HG03565 (cell line): ENCODE data around the gene TMEM17.

Experiments used
- ATAC-seq: cut with Tn5 transposase; IDR thresholded peaks from one replicate; pipeline ENCODE4 v1.9.1; 2021; ENCODE audit warnings: mild to moderate bottlenecking, moderate library complexity; ENCODE audit not compliant: unreplicated experiment

The TMEM17 gene

GRCh38 chr2:62458206-62458641 is 47.8 kb downstream of the TMEM17 start:
- ATAC-seq = no peak

GRCh38 chr2:62457556-62457955 is 48.4 kb downstream of the TMEM17 start:
- no peak for ATAC-seq

GRCh38 chr2:62456721-62457539 is 49.1 kb downstream of the TMEM17 start:
- ATAC-seq = peak; percentile 69

GRCh38 chr2:62455957-62456692 is 49.9 kb downstream of the TMEM17 start:
- ATAC-seq = no peak

- no peak for ATAC-seq
Measured at GRCh38 chr2:62453955-62454354, 52.0 kb downstream of the TMEM17 start.

GRCh38 chr2:62452701-62453454 is 53.1 kb downstream of the TMEM17 start:
- no peak for ATAC-seq

GRCh38 chr2:62450716-62451191 is 55.2 kb downstream of the TMEM17 start:
- no peak for ATAC-seq
